Stimulated activated naive CD8-positive, alpha-beta T cell treated with anti-CD3 and anti-CD28 coated beads, Interleukin-15, Interleukin-2, amounts not matched to agents 100 U/mL and 50 U/mL, for 24 hours (primary cell): Measurements from ENCODE around the gene B4GALNT3.

Source experiments
- ATAC-seq: fragments of 150-1000 bp; cut with Tn5 transposase; one replicate; pipeline ENCODE4 v1.10.0; 2021
- DNase-seq: peaks from one replicate; pipeline ENCODE4 v3.0.0; 2021

B4GALNT3 gene

DNA sequence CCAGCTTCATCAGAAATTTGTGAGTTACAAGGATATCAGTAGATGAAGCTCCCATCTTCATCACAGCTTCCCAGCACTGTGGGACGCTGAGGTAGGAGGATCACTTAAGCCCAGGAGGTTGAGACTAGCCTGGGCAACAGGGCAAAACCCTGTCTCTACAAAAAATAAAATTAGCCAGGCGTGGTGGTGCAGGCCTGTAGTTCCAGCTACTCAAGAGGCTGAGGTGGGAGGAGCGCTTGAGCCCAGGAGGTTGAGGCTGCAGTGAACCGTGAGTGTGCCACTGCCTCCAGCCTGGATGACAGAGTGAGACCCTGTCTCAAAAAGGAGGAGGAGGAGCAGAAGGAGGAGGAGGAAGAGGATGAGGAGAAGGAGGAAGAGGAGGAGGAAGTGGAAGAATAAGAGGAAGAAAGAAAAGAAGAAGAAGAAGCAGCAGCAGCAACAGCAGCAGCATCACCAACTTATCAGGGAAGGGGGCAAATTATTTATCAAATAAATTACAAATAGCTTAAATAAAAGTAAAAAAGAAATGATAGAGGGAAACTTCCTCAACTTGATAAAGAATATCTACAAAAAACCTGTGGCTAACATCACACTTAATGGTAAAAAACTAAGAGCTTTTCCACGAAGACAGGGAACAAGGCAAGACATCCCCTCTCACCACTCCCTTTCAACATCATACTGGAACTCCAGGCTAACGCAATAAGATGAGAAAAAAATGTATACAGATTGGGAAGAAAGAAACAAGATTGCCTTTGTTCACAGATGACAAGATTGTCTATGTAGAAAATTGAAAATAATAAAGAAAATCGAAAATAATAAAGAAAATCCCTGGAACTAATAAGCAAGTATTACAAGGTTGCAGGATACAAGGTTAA lies 133.9 kb downstream of the B4GALNT3 start:
- DNase-seq = no peak
- ATAC-seq = no peak

DNA sequence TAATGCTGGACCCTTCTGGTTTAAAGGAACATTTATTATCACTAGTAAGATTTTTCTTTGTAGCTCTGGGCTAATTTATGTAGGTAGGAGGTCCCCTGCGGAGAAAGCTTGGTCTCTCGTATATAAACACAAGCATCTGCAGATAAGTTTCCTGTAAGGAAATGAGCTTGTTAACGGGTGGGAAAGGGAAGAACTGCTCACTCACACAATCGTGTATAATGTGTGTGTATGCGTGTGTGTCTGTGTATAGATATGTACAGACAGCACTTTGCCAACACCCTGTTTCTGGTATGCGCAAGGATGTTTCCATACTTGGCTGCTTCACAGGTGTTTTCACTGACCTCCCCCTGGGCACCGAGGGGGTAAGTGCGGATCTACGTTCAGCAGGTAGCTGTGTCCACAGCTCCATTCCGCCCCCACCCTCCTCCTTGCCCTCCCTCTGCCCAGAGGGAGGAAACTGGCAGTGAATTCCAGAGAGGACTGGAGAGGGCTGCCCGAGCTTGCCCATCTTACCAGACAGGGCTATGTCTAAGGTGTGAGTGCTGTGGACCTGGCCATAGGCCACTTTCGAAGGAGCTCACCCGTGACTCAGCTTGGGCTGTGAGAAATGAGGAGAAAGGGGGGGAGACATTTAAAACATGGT lies 138.3 kb downstream of the B4GALNT3 start:
- DNase-seq = no peak
- no peak for ATAC-seq

DNA sequence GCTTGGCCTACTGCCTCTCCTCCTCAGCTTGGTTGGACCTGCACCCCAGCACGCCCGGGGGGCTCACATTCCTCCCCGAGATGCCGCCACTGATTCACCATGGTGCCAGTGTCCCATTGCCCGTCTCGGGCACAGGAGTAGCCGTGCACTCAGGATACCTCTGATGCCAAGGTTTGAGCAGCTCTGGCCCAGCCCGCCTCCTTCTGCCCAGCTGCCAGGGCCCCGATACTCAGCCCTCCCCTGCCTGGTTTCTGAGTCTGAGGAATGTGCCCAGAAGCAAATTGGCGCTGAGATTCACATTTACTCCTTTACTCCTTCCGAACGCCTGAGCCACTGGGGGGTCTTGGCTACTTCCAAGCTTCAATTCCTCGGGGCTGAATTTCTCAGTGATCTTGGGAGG lies 140.0 kb downstream of the B4GALNT3 start:
- DNase-seq = no peak
- no peak for ATAC-seq

DNA sequence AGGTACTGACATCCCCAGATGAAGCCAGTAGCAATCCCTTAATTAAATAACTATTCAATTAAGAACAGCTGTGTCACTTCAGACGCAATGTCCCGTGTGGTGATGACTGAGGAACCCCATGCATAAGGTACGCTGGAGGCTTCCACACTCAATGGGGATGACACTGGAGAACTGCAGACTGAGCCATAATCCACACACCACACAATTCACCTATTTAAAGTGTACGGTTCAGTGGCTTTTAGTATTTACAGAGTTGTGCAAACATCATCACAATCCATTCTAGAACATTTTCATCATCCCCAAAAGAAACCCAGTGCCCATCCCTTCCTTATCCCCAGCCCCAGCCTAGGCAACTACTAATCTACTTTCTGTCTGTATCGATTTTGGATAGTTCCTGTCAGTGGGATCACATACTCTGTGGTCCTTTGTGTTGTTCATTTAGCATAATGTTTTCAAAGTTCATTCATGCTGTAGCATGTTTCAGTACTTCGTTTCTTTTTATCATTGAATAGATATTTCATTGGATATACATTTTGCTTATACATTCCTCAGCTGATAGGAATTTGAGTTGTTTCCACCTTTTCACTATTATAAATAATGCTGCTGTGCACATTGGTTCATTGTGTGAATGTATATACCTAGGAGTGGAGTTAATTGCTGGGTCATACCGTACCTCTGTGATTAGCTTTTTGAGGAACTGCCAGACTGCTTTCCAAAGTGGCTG lies 142.4 kb downstream of the B4GALNT3 start:
- no peak for DNase-seq
- no peak for ATAC-seq

GRCh38 chr12:602700-603068 lies 142.9 kb downstream of the B4GALNT3 start:
- DNase-seq (no peak), ATAC-seq (no peak)

GRCh38 chr12:604956-605355 lies 145.2 kb downstream of the B4GALNT3 start:
- no peak for ATAC-seq
- DNase-seq = no peak

DNA sequence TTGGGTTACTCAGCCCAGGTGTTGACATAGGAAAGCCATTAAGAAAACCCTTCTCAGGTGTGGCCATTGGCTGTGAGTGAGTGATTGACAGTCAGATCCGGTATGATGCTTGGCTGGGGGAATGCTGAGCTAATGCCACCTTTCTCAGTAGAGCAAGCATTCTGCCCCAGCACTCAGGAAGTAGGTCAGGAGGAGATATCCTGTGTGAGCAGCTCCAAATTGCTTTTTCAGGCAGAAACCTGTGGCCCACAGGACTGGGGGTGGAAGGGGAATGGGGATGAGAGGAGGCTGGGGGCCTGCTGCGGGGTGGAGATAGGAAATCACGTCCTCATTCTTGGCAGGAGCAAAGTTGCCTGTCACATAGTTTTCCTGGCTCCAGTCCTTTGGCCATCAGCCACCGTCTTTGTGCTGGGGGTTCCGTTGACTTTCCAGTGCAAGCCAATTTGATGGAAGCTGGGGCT lies 147.8 kb downstream of the B4GALNT3 start:
- DNase-seq (no peak), ATAC-seq (no peak)

DNA sequence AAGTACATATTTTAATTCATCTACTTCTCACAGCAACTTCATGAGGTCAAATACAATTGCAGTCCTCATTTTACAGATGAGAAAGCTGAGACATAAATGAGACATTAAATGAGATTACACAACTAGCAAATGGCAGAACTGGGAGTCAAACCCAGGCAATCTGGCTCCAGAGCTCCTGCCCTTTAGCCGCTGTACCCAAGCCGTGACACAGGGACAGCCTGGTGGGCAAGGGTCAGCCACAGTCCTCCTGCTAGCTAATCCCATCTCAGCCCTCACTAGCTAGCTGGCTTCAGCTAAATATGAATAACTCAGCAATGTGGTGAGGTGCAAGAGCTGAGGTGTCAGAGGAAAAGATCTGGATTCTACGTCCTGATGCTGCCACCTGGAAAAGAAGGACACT lies 148.7 kb downstream of the B4GALNT3 start:
- ATAC-seq (no peak), DNase-seq (no peak)

- ATAC-seq = no peak
- no peak for DNase-seq
Measured at GRCh38 chr12:608921-609320, 149.2 kb downstream of the B4GALNT3 start.

- DNase-seq (no peak), ATAC-seq (no peak)
Measured at GRCh38 chr12:611721-612120, 152.0 kb downstream of the B4GALNT3 start.

DNA sequence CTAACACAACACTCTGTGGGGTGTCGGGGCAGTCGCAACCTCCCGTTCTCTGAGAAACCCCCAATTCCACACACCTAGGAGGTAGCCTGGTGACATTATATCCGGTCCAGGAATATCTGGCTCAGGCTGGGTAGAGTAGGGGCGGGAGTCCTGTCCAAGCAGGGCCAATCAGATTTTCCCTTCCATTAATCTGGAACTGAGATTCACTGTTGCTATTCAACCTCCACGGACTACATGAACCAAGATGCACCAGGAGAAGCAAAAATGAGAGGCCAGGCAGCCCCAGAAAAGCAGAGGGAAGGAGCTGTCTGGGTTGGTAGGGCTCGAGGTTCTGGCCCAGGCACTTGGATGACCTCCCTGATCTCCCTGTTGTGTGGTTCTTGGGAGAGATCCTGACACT lies 152.6 kb downstream of the B4GALNT3 start:
- ATAC-seq (no peak), DNase-seq (no peak)

GRCh38 chr12:612886-613285 lies 153.1 kb downstream of the B4GALNT3 start:
- ATAC-seq (no peak), DNase-seq (no peak)
